ENCODE results near the gene GPC2. TPM values are rescaled to one million over a fixed set of nuclear protein-coding genes. Genes with fewer than 3 reads are reported as not detected.
"Not testable (repeated sequence)": the region's sequence is repeated elsewhere in the genome, so short reads cannot be mapped to it uniquely, and the experiment has no call there.

The GPC2 gene
- total RNA-seq, 1 donor from 2014 or later: 7.9 TPM

DNA sequence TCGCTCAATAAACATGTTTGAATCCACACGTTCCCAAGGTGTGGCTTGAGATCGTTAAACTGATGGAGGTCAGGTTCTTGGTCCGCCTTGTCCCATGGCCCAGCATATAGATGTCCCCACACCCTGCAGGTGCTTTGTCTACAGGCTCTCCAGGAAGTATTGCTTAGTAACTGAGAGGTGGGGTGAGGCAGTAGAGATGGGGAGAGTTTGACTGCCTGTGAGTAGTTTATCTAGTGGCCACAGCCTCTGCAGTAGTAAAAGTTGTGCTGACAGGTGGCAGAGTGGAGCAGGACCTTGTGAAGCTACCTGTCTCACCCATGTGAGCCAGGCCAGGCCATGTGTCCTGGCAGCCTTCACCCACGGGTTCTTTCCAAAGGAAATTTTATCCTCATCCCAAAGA lies 37.2 kb upstream of the GPC2 start:
- DNase-seq: peak; percentile 74
- H3K27me3 Mint-ChIP-seq; intact Hi-C loops (cut with micrococcal nuclease); H3K4me3 Mint-ChIP-seq; H3K9me3 Mint-ChIP-seq: not testable (repeated sequence)
- Mint-ChIP-seq H3K27ac (peak overlapping the region; percentile 74), H3K36me3 (ENCODE audit: low read depth) (peaks cover 16% of the 10 kb centered on the region), H3K4me1 (peaks cover 68% of the 10 kb centered on the region)

DNA sequence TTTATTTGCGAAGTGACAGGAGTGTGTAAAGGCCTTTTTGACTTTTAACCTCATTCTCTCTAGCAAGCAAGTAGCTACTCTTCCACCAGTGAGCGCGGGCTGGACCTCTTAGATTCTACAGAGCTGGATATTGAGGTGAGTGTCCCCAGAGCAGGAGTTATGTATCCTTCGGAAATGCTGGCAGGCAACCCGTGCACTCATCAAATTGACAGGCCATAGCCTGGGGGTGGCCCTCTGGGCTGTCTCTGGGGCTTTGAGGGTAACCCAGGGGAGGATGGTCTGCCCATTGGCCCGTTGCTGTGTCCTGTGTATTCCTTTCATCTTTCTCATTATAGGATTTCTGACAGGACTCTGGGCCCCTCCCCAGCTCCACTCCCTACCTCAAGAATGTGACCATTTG lies 36.5 kb upstream of the GPC2 start:
- intact Hi-C loops (cut with micrococcal nuclease): no loop called here
- Mint-ChIP-seq H3K27me3 (no peaks in the 10 kb centered on the region), H3K4me3 (no peak overlapping the region), H3K36me3 (ENCODE audit: low read depth) (peaks cover 20% of the 10 kb centered on the region), H3K4me1 (peaks cover 68% of the 10 kb centered on the region), H3K27ac (no peak overlapping the region), H3K9me3 (peaks cover 4% of the 10 kb centered on the region)
- DNase-seq: no peak

DNA sequence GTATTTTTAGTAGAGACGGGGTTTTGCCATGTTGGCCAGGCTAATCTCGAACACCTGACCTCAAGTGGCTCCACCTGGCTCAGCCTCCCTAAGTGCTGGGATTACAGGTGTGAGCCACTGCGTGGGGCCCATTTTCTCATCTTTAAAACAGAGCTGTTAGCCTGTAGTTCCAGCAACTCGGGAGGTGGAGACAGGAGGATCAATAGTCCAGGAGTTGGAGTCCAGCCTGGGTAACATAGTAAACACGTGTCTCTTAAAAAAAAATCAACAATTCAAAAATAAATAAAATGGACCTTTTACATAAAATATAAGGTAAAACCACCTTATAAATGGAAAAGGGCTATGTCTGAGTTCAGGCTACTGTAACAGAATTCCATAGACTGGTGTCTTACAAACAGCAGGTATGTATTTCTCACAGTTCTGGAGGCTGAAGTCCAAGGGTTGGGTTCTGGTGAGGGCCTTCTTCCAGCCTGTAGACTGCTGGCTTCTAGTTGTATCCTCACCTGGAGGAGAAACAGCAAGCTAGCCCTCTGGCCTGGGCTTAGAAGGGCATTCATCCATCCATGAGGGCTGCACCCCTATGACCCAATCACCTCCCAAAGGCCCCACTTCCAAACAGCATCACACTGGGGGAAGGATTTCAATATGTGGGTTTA lies 35.6 kb upstream of the GPC2 start:
- no peaks in the 10 kb centered on the region for H3K27me3 Mint-ChIP-seq
- peaks cover 4% of the 10 kb centered on the region for H3K9me3 Mint-ChIP-seq
- DNase-seq: no peak
- peaks cover 20% of the 10 kb centered on the region for H3K36me3 Mint-ChIP-seq (ENCODE audit: low read depth)
- no peak overlapping the region for H3K4me3 Mint-ChIP-seq
- peaks cover 71% of the 10 kb centered on the region for H3K4me1 Mint-ChIP-seq
- H3K27ac Mint-ChIP-seq: peak overlapping the region; percentile 40
- intact Hi-C loops (cut with micrococcal nuclease): no loop called here

- Mint-ChIP-seq H3K27ac (peak overlapping the region; percentile 94), H3K27me3 (no peaks in the 10 kb centered on the region), H3K9me3 (peaks cover 4% of the 10 kb centered on the region), H3K36me3 (ENCODE audit: low read depth) (peaks cover 24% of the 10 kb centered on the region), H3K4me1 (peaks cover 62% of the 10 kb centered on the region), H3K4me3 (peak overlapping the region; percentile 83)
- peak; percentile 84 for DNase-seq
- intact Hi-C loops (cut with micrococcal nuclease): no loop called here
Measured at GRCh38 chr7:100211342-100211780, 34.2 kb upstream of the GPC2 start.

- peak overlapping the region; percentile 83 for H3K4me3 Mint-ChIP-seq
Measured at GRCh38 chr7:100210805-100211204, 33.6 kb upstream of the GPC2 start.

DNA sequence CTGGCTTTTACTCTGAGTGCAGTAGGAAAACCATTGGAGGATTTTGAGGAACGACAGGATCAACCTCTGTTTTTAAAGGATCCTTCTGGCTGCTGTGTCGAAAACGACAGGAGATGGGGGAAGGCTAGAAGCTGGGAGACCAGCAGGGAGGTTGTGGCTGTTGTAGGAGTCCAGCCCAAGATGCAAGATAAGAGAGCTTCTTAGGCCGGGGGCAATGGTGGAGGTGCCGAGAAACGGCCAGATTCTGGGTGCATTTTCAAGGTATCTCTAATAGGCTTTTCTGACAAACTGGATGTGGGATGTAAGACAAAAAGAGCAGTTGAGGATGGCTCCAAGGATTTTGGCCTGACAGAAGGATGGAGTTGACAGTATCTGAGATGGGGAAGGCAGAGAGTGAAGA lies 32.3 kb upstream of the GPC2 start:
- peak overlapping the region; percentile 74 for H3K4me3 Mint-ChIP-seq
- H3K27ac Mint-ChIP-seq: peak overlapping the region; percentile 86
- H3K4me1 Mint-ChIP-seq: peaks cover 51% of the 10 kb centered on the region
- no peak for DNase-seq
- no peaks in the 10 kb centered on the region for H3K27me3 Mint-ChIP-seq
- H3K9me3 Mint-ChIP-seq: peaks cover 4% of the 10 kb centered on the region
- intact Hi-C loops (cut with micrococcal nuclease): loop anchor here (1.0 to 2.0 kb wide), 4 partner anchors 12 to 43 kb away; no protein-coding TSS in a partner anchor
- H3K36me3 Mint-ChIP-seq (ENCODE audit: low read depth): peaks cover 22% of the 10 kb centered on the region

More at GRCh38 chr7:100210805-100211204, 33.6 kb upstream of the GPC2 start:
- Mint-ChIP-seq H3K36me3 (ENCODE audit: low read depth) (peaks cover 24% of the 10 kb centered on the region), H3K27ac (peak overlapping the region; percentile 94), H3K4me1 (peaks cover 62% of the 10 kb centered on the region), H3K27me3 (no peaks in the 10 kb centered on the region), H3K9me3 (peaks cover 4% of the 10 kb centered on the region)
- no peak for DNase-seq
- intact Hi-C loops (cut with micrococcal nuclease): no loop called here

GRCh38 chr7:100208911-100209408 lies 31.8 kb upstream of the GPC2 start:
- peaks cover 46% of the 10 kb centered on the region for H3K4me1 Mint-ChIP-seq
- no peaks in the 10 kb centered on the region for H3K27me3 Mint-ChIP-seq
- intact Hi-C loops (cut with micrococcal nuclease): loop anchor here (1.0 to 2.0 kb wide), 4 partner anchors 12 to 42 kb away; no protein-coding TSS in a partner anchor
- peak; percentile 85 for DNase-seq
- peak overlapping the region; percentile 74 for H3K4me3 Mint-ChIP-seq
- peaks cover 22% of the 10 kb centered on the region for H3K36me3 Mint-ChIP-seq (ENCODE audit: low read depth)
- peaks cover 4% of the 10 kb centered on the region for H3K9me3 Mint-ChIP-seq
- H3K27ac Mint-ChIP-seq: peak overlapping the region; percentile 86

GRCh38 chr7:100204454-100204853 lies 27.3 kb upstream of the GPC2 start:
- H3K4me1 Mint-ChIP-seq: peaks cover 22% of the 10 kb centered on the region
- H3K27ac Mint-ChIP-seq: no peak overlapping the region
- intact Hi-C loops (cut with micrococcal nuclease): no loop called here
- no peaks in the 10 kb centered on the region for H3K9me3 Mint-ChIP-seq
- peaks cover 8% of the 10 kb centered on the region for H3K36me3 Mint-ChIP-seq (ENCODE audit: low read depth)
- H3K4me3 Mint-ChIP-seq: no peak overlapping the region
- no peak for DNase-seq
- H3K27me3 Mint-ChIP-seq: no peaks in the 10 kb centered on the region

DNA sequence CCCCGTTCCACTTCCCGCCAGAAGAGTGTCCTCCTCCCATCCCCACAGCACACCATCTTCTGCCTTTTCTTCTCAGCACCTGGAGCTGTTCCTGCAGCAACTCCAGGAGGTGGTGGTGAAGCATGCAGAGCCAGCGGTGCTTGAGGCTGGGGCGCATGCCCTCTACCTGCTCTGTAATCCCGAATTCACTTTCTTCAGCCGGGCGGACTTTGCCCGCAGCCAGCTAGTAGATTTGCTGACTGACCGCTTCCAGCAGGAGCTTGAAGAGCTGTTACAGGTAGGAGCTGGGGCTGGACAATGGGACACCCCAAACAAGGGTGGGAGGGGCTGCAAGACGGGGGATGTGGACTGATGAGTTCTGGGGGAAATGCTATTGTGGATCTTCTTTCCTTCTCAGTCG lies 23.5 kb upstream of the GPC2 start:
- Mint-ChIP-seq H3K27ac (no peak overlapping the region), H3K9me3 (no peaks in the 10 kb centered on the region), H3K36me3 (ENCODE audit: low read depth) (no peaks in the 10 kb centered on the region), H3K4me3 (no peak overlapping the region), H3K27me3 (no peaks in the 10 kb centered on the region), H3K4me1 (peaks cover 8% of the 10 kb centered on the region)
- DNase-seq: no peak
- intact Hi-C loops (cut with micrococcal nuclease): no loop called here

GRCh38 chr7:100198266-100198665 lies 21.1 kb upstream of the GPC2 start:
- intact Hi-C loops (cut with micrococcal nuclease): no loop called here

GRCh38 chr7:100195901-100196322 lies 18.7 kb upstream of the GPC2 start:
- H3K9me3 Mint-ChIP-seq; H3K27me3 Mint-ChIP-seq; H3K4me3 Mint-ChIP-seq; H3K36me3 Mint-ChIP-seq (ENCODE audit: low read depth); DNase-seq; H3K4me1 Mint-ChIP-seq; intact Hi-C loops (cut with micrococcal nuclease); H3K27ac Mint-ChIP-seq: not testable (repeated sequence)

More at GRCh38 chr7:100198266-100198665, 21.1 kb upstream of the GPC2 start:
- Mint-ChIP-seq H3K27ac (no peak overlapping the region), H3K9me3 (no peaks in the 10 kb centered on the region), H3K4me3 (no peak overlapping the region), H3K27me3 (no peaks in the 10 kb centered on the region), H3K36me3 (ENCODE audit: low read depth) (no peaks in the 10 kb centered on the region), H3K4me1 (peaks cover 8% of the 10 kb centered on the region)
- no peak for DNase-seq

DNA sequence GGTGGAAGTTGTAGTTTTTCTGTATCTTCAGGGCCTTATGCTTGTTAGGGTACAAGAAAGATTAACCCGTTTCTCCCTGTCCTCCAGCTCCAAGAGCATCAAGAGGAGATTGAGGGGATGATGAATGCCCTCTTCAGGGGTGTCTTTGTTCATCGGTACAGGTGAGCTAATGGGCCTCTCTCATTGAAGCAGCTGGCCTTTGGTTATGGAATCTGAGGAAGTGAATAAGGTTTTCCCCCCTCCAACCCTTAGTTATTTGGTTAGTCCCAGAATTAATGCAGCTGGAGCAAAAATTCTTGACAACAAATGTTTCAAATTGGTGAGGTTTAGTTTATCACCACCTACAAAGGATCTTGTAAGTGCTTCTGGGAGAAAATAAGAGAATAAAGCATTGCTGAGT lies 18.0 kb upstream of the GPC2 start:
- Mint-ChIP-seq H3K36me3 (ENCODE audit: low read depth) (no peaks in the 10 kb centered on the region), H3K4me3 (no peak overlapping the region), H3K9me3 (no peaks in the 10 kb centered on the region), H3K27ac (no peak overlapping the region), H3K4me1 (peaks cover 10% of the 10 kb centered on the region), H3K27me3 (no peaks in the 10 kb centered on the region)
- intact Hi-C loops (cut with micrococcal nuclease): no loop called here
- DNase-seq: no peak

DNA sequence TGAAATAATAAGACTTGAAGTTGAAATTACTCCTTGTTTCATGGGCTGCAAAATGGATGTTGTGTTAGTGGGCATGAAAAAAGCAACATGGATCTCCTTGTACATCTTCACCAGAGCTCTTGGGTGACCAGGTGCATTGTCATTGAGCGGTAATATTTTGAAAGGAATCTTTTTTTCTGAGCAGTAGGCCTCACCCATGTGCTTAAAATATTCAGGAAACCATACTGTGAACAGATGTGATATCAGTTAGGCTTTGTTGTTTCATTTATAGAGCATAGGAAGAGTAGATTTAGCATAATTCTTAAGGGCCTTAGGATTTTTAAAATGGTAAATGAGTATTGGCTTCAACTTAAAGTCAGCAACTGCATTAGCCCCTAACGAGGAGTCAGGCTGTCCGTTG lies 15.8 kb upstream of the GPC2 start:
- Mint-ChIP-seq H3K4me1 (peaks cover 12% of the 10 kb centered on the region), H3K36me3 (ENCODE audit: low read depth) (peaks cover 5% of the 10 kb centered on the region), H3K9me3 (no peaks in the 10 kb centered on the region), H3K27ac (no peak overlapping the region), H3K27me3 (no peaks in the 10 kb centered on the region), H3K4me3 (no peak overlapping the region)
- intact Hi-C loops (cut with micrococcal nuclease): no loop called here
- DNase-seq: no peak

DNA sequence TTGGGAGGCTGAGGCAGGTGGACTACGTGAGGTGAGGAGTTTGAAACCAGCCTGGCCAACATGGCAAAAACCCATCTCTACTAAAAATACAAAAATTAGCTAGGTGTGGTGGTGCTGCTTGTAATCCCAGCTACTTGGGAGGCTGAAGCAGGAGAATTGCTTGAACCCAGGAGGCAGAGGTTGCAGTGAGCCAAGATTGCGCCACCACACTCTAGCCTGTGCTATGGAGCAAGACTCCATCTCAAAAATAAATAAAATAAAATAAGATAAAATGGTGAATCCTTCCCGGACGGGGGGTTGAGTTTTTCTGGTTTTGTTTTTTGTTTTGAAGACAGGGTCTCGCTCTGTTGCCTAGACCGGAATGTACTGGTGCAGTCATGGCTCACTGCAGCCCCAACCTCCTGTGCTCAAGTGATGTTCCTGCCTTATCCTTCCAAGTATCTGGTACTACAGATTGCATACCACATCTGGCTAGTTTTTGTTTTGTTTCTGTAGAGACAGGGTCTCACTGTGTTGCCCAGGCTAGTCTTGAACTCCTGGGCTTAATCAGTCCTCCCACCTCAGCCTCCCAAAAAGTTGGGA lies 15.2 kb upstream of the GPC2 start:
- H3K9me3 Mint-ChIP-seq; H3K4me3 Mint-ChIP-seq; H3K27ac Mint-ChIP-seq; DNase-seq; H3K36me3 Mint-ChIP-seq (ENCODE audit: low read depth); intact Hi-C loops (cut with micrococcal nuclease); H3K27me3 Mint-ChIP-seq: not testable (repeated sequence)
- peaks cover 12% of the 10 kb centered on the region for H3K4me1 Mint-ChIP-seq
